Neural crest cell (in vitro differentiated cells): ENCODE measurements around the gene LRRC8E. TPM values are rescaled to one million over a fixed set of nuclear protein-coding genes. Genes with fewer than 3 reads are reported as not detected.

ENCODE experiments used
- DNase-seq: peaks from one replicate; pipeline ENCODE4 v3.0.0; 2021; ENCODE audit warnings: low read depth, mixed read lengths, low spot score
- H3K27ac Mint-ChIP-seq: one replicate; pipeline ENCODE4 v1.8.0; 2021; ENCODE audit warnings: mild to moderate bottlenecking, mixed read lengths; ENCODE audit not compliant: unreplicated experiment
- H3K27me3 Mint-ChIP-seq: 2 replicates; pipeline ENCODE4 v1.8.0; 2021; ENCODE audit warnings: low read depth, mild to moderate bottlenecking, mixed read lengths
- H3K36me3 Mint-ChIP-seq: 2 replicates; pipeline ENCODE4 v1.8.0; 2021; ENCODE audit warnings: low read depth, mild to moderate bottlenecking, mixed read lengths
- H3K4me1 Mint-ChIP-seq: 2 replicates; pipeline ENCODE4 v1.8.0; 2021; ENCODE audit warnings: mixed read lengths
- H3K4me3 Mint-ChIP-seq: one replicate; pipeline ENCODE4 v1.8.0; 2021; ENCODE audit warnings: mild to moderate bottlenecking, mixed read lengths
- H3K9me3 Mint-ChIP-seq: 2 replicates; pipeline ENCODE4 v1.8.0; 2021; ENCODE audit warnings: mixed read lengths
- CTCF ChIP-seq: fragments of 200-600 bp; sonication (generic); conservative IDR thresholded peaks from 2 replicates; pipeline ENCODE4 v1.5.0; 2021; ENCODE audit warnings: antibody characterized with exemption, mild to moderate bottlenecking
- total RNA-seq: library from RNA; stranded (reverse); gene quantifications from 2 replicates; pipeline ENCODE4 v1.2.1, GENCODE V29; 2021

LRRC8E gene
- total RNA-seq, 1 donor from 2014 or later, result 0.51 TPM

- Mint-ChIP-seq H3K27ac (no peak overlapping the region), H3K36me3 (peaks cover 2% of the 10 kb centered on the region), H3K4me1 (no peaks in the 10 kb centered on the region), H3K9me3 (no peaks in the 10 kb centered on the region), H3K4me3 (no peak overlapping the region), H3K27me3 (no peaks in the 10 kb centered on the region)
- no peak for DNase-seq
- TF ChIP-seq CTCF, result no peak
Measured at GRCh38 chr19:7934766-7935165, 46.5 kb downstream of the LRRC8E start.

DNA sequence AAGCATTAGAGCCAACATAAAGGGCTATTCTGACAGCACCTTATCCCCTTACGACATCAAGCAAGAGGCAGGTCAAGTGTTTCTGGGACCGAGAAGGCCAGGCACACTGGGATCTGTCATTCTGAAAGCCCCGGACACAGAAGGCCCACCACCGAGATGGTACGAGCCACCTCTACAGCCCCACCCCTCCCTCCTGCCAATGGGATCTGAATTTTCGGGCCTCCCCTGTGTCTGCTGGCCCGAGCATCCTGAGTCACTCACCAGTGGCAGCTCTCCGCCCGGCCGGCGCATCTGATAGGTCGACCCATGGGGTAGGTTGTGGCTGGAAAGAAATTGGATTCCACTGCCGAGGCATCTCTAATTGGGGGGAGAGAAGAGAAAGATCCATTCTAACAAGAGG is 52.5 kb downstream of the LRRC8E start:
- Mint-ChIP-seq H3K36me3 (peaks cover 6% of the 10 kb centered on the region), H3K4me3 (peak overlapping the region; percentile 77), H3K27me3 (no peaks in the 10 kb centered on the region), H3K9me3 (no peaks in the 10 kb centered on the region), H3K27ac (no peak overlapping the region), H3K4me1 (peaks cover 24% of the 10 kb centered on the region)
- DNase-seq, result no peak
- no peak for TF ChIP-seq CTCF

GRCh38 chr19:7941895-7942596 is 53.7 kb downstream of the LRRC8E start:
- peaks cover 6% of the 10 kb centered on the region for H3K36me3 Mint-ChIP-seq
- no peak for TF ChIP-seq CTCF
- H3K27ac Mint-ChIP-seq, result peak overlapping the region; percentile 12
- peak overlapping the region; percentile 90 for H3K4me3 Mint-ChIP-seq
- no peaks in the 10 kb centered on the region for H3K27me3 Mint-ChIP-seq
- peaks cover 24% of the 10 kb centered on the region for H3K4me1 Mint-ChIP-seq
- H3K9me3 Mint-ChIP-seq, result no peaks in the 10 kb centered on the region
- no peak for DNase-seq

DNA sequence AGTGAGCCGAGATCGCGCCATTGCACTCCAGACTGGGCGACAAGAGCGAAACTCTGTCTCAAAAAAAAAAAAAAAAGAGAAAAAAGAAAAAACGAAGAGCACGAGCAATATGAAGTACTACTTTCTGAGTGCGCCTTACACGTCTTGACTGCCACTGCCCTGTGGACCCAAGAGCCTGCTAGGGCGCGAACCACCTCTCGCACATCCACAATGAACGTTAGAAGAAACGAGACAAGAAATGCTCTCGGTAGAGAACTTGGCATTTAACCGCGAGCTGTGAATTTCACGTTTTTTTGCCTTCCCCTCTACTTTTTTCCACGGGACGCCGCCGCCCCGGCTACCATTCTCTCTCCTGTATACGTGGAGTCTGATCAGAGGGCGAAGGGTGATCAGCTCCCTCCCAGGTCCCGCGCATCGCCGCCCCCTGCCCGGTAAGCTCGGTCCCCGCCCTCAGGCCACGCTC is 54.7 kb downstream of the LRRC8E start:
- Mint-ChIP-seq H3K9me3 (no peaks in the 10 kb centered on the region), H3K27me3 (no peaks in the 10 kb centered on the region), H3K36me3 (peaks cover 6% of the 10 kb centered on the region), H3K4me1 (peaks cover 24% of the 10 kb centered on the region), H3K27ac (peak overlapping the region; percentile 99), H3K4me3 (peak overlapping the region; percentile 90)
- TF ChIP-seq CTCF, result no peak
- DNase-seq, result no peak

GRCh38 chr19:7943444-7944176 is 55.3 kb downstream of the LRRC8E start, which contains the start of gene TIMM44:
TIMM44 (minus strand) TSS chr19:7943666; CDS start chr19:7943651, 15 bp downstream.
- TF ChIP-seq CTCF, result no peak
- H3K4me3 Mint-ChIP-seq, result peak within 1 kb of the TSS; percentile 90
- H3K27me3 Mint-ChIP-seq, result no peaks in the 10 kb centered on the region
- no peaks in the 10 kb centered on the region for H3K9me3 Mint-ChIP-seq
- peak within 1 kb of the TSS; percentile 99 for H3K27ac Mint-ChIP-seq
- peak; percentile 95 for DNase-seq
- H3K36me3 Mint-ChIP-seq, result peaks cover 6% of the 10 kb centered on the region
- H3K4me1 Mint-ChIP-seq, result peaks cover 24% of the 10 kb centered on the region
